T-cell (primary cell): ENCODE data around the gene DNTTIP2. TPM values are rescaled to one million over a fixed set of nuclear protein-coding genes. Genes with fewer than 3 reads are reported as not detected.
"Not testable (repeated sequence)": the region's sequence is repeated elsewhere in the genome, so short reads cannot be mapped to it uniquely, and the experiment has no call there.

ENCODE experiments used
- ATAC-seq, 4 experiments: fragments of 200-7000 bp in 3 of 4; fragments of 150-1000 bp in 1 of 4; cut with Tn5 transposase; replicated peaks in 1 of 4; 1 replicate in 3 of 4; 2 replicates in 1 of 4; pipeline ENCODE4 v1.10.0; 2021; ENCODE audit warnings: moderate library complexity in 3 of 4, mild to moderate bottlenecking in 2 of 4, moderate number of reproducible peaks in 1 of 4
- CTCF ChIA-PET, 2 donors: fragments of 300-600 bp; sonication (Branson Sonifier 250); formaldehyde crosslinking; loops; one replicate each; lab custom pipeline; 2022; ENCODE audit warnings: antibody characterized with exemption in 2 of 2; lab: Charles Lee
- POLR2A ChIA-PET, 2 donors: fragments of 300-600 bp; sonication (Branson Sonifier 250); formaldehyde crosslinking; loops; one replicate each; lab custom pipeline; 2022; ENCODE audit warnings: antibody characterized with exemption in 2 of 2; lab: Charles Lee
- DNase-seq, 35 experiments: peaks; one replicate each; pipeline versions ENCODE4 v3.0.0 to v3.0.0-alpha.2; 2013 to 2023
- H3K27ac ChIP-seq: one replicate; pipeline ENCODE4 v1.5.1; 2013; ENCODE audit warnings: low read length
- H3K27me3 ChIP-seq, 2 experiments: replicated peaks in 1 of 2; 1 replicate in 1 of 2; 2 replicates in 1 of 2; pipeline versions ENCODE4 v1.6.1 to v1.7.0; 2013; ENCODE audit warnings: low read length in 1 of 2, mixed read lengths in 1 of 2; ENCODE audit not compliant: control insufficient read depth in 2 of 2, insufficient read depth in 2 of 2; ENCODE audit errors: extremely low read depth in 1 of 2
- H3K36me3 ChIP-seq, 2 donors: 1 replicate in 1 of 2; 2 replicates in 1 of 2; pipeline versions ENCODE4 v1.6.1 to v1.7.0; 2013; ENCODE audit warnings: low read length in 1 of 2; ENCODE audit not compliant: control insufficient read depth in 2 of 2, insufficient read depth in 1 of 2; ENCODE audit errors: extremely low read depth in 1 of 2
- H3K4me1 ChIP-seq, 2 experiments: 1 replicate in 1 of 2; 2 replicates in 1 of 2; pipeline versions ENCODE4 v1.6.1 to v1.7.0; 2013; ENCODE audit warnings: low read length in 2 of 2, mixed read lengths in 1 of 2; ENCODE audit not compliant: insufficient read depth in 2 of 2, control insufficient read depth in 1 of 2; ENCODE audit errors: extremely low read depth in 1 of 2
- H3K4me3 ChIP-seq, 2 donors: 1 replicate in 1 of 2; 2 replicates in 1 of 2; pipeline versions ENCODE4 v1.5.1 to v1.7.0; 2013; ENCODE audit warnings: mild to moderate bottlenecking in 2 of 2, low read length in 1 of 2, moderate library complexity in 1 of 2; ENCODE audit not compliant: control insufficient read depth in 1 of 2; ENCODE audit errors: extremely low read depth in 1 of 2
- H3K9me3 ChIP-seq: 2 replicates; pipeline ENCODE4 v1.7.0; 2013
- H3K27ac Mint-ChIP-seq, 2 donors: one replicate each; pipeline ENCODE4 v1.8.0; 2020 to 2021; ENCODE audit warnings: mild to moderate bottlenecking in 2 of 2, mixed read lengths in 2 of 2
- H3K27me3 Mint-ChIP-seq, 2 donors: one replicate each; pipeline ENCODE4 v1.8.0; 2021 to 2022; ENCODE audit warnings: mixed read lengths in 2 of 2
- H3K36me3 Mint-ChIP-seq: one replicate; pipeline ENCODE4 v1.8.0; 2021; ENCODE audit warnings: mixed read lengths
- H3K4me1 Mint-ChIP-seq, 3 donors: one replicate each; pipeline ENCODE4 v1.8.0; 2020 to 2022; ENCODE audit warnings: mixed read lengths in 3 of 3, mild to moderate bottlenecking in 1 of 3
- H3K4me3 Mint-ChIP-seq, 3 donors: one replicate each; pipeline ENCODE4 v1.8.0; 2020 to 2022; ENCODE audit warnings: mild to moderate bottlenecking in 3 of 3, mixed read lengths in 3 of 3, moderate library complexity in 3 of 3
- H3K9me3 Mint-ChIP-seq, 3 donors: one replicate each; pipeline ENCODE4 v1.8.0; 2020 to 2022; ENCODE audit warnings: mixed read lengths in 3 of 3
- WGBS: methylation state at CpG from one replicate; pipeline ENCODE4 v1.1.5; 2013; ENCODE audit warnings: missing lambda C conversion rate; ENCODE audit not compliant: insufficient coverage; 5-methylcytosine and 5-hydroxymethylcytosine counted together
- total RNA-seq, 35 experiments: library from RNA in 6 of 35; stranded (reverse) in 6 of 35; fragments of 120-200 nt in 1 of 35; gene quantifications; one replicate each; pipeline versions ENCODE4 v1.2.1 to v1.2.4 and lab custom pipeline; 2013 to 2026

The DNTTIP2 gene
- total RNA-seq, 5 donors from 2014 or later (not counting 1 experiment from before 2014, with no cell fraction given), result 60.4 to 90.7 (median 69.8) TPM

DNA sequence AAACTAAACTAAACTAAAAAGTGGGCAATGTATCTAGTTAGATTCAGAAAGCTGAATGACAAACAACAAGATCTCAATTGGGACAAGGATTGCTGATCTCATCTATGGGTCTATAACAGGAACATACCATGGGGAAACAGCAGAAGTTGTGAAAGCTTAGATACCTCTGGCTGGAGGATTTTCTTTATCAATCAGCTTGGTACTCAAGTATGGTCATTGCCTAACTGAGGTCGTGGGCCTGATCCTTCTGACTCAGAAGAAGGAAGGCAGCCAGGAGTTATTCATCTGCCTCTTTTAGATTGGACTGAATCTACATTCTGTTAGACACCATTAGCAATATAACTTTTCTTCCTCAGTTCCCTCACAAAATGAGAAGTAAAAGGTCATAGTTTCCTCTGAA is 39.7 kb downstream of the DNTTIP2 start:
- ATAC-seq (no peak), DNase-seq (no peak)

DNA sequence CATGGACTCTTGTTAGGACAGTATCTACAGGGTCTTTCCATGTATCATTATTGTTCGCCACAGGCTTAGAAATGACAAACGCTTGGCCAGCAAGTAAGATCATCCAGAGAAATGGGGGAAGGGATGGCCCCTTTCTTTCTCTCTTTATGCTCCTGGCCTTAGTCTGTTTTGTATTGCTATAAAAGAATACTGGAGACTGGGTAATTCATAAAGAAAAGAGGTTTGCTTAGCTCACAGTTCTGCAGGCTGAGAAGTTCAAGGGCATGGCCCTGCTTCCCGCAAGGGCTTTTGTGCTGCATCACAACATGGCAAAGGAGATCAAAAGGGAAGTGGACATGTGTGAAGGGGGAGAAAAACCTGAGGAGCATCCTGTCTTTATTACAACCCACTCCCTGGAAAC is 41.0 kb downstream of the DNTTIP2 start:
- H3K4me3 ChIP-seq, result no peak overlapping the region
- DNase-seq (no peak), ATAC-seq (no peak)
- no peaks in the 10 kb centered on the region for H3K27me3 ChIP-seq
- H3K27me3 Mint-ChIP-seq, result peaks cover 0 to 5% of the 10 kb centered on the region in 2 donors
- ChIA-PET POLR2A (interaction anchor here in 1 of 2 donors (0.6 kb wide), 1 partner anchor 598 kb away, joined by 3 read pairs; no protein-coding TSS in a partner anchor), CTCF (no interaction called here)
- H3K9me3 Mint-ChIP-seq, result peaks cover 9 to 15% (median 9%) of the 10 kb centered on the region in 3 donors
- H3K27ac Mint-ChIP-seq, result no peak overlapping the region
- no peak overlapping the region for H3K27ac ChIP-seq
- no peaks in the 10 kb centered on the region for H3K4me1 ChIP-seq
- H3K9me3 ChIP-seq, result no peaks in the 10 kb centered on the region
- H3K4me1 Mint-ChIP-seq, result no peaks in the 10 kb centered on the region
- H3K36me3 Mint-ChIP-seq, result peaks cover 5% of the 10 kb centered on the region
- 100% methylated on average over 2 of the region's 3 CpGs for WGBS
- H3K36me3 ChIP-seq, result no peaks in the 10 kb centered on the region
- no peak overlapping the region for H3K4me3 Mint-ChIP-seq

More for the DNA sequence above, 39.7 kb downstream of the DNTTIP2 start:
- Histone ChIP-seq H3K27ac (no peak overlapping the region), H3K36me3 (no peaks in the 10 kb centered on the region), H3K27me3 (no peaks in the 10 kb centered on the region), H3K9me3 (no peaks in the 10 kb centered on the region), H3K4me3 (no peak overlapping the region), H3K4me1 (peaks cover 0 to 4% of the 10 kb centered on the region in 2 experiments)
- Mint-ChIP-seq H3K27ac (no peak overlapping the region), H3K4me3 (no peak overlapping the region), H3K27me3 (peaks cover 0 to 5% of the 10 kb centered on the region in 2 donors), H3K36me3 (peaks cover 4% of the 10 kb centered on the region), H3K4me1 (peaks cover 2% of the 10 kb centered on the region in 3 donors), H3K9me3 (peaks cover 1 to 6% (median 6%) of the 10 kb centered on the region in 3 donors)
- ChIA-PET POLR2A (no interaction called here), CTCF (interaction anchor here in 1 of 2 donors (0.6 kb wide), 1 partner anchor 71 kb away, joined by 3 read pairs; no protein-coding TSS in a partner anchor)
- 60% methylated on average over 1 of the region's 1 CpG for WGBS

DNA sequence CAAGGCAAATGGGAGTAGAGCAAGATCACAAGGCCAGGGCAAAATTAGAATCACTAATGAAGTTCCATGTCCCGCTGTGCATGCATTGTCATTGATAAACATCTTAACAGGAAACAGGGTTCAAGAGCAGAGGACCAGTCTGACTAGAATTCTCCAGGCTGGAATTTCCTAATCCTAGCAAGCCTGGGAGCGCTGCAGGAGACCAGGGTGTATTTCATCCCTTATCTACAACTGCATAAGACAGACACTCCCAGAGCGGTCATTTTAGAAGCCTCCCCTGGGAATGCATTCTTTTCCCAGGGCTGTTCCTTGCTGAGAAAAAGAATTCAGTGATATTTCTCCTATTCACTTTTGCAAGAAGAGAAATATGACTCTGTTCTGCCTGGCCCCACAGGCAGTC is 45.7 kb downstream of the DNTTIP2 start:
- H3K4me1 ChIP-seq, H3K36me3 ChIP-seq, H3K4me3 ChIP-seq, H3K4me1 Mint-ChIP-seq, H3K27me3 Mint-ChIP-seq, H3K27ac ChIP-seq, ATAC-seq, DNase-seq, POLR2A ChIA-PET, H3K27me3 ChIP-seq, CTCF ChIA-PET, H3K9me3 ChIP-seq, H3K4me3 Mint-ChIP-seq, H3K27ac Mint-ChIP-seq: not testable (repeated sequence)
- Mint-ChIP-seq H3K9me3 (peaks cover 9 to 19% (median 13%) of the 10 kb centered on the region in 3 donors), H3K36me3 (peaks cover 16% of the 10 kb centered on the region)
- 83% methylated on average over 1 of the region's 3 CpGs for WGBS

DNA sequence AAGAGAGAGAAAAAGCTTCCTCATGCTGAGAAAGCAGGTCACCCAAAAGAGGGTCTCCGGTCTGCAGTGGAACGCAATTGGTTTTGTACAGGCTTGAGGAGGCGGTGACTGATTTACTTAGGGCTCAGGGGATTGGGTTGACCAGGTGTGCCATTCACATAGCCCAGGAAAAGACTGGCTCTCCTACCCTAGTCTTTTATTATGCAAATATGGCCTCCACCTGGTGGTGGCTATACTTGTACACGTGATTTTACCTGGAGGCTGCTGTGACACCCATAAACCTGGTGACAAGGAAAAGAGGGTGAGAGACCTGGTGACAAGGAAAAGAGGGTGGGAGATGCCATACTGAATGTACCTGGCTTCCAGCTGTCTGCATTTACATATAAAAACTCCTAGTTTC is 49.9 kb downstream of the DNTTIP2 start:
- no CpG with 5 or more reads among the region's 4 CpGs for WGBS
- ATAC-seq, result no peak
- no peak overlapping the region for H3K4me3 Mint-ChIP-seq
- Histone ChIP-seq H3K4me3 (no peak overlapping the region), H3K36me3 (no peaks in the 10 kb centered on the region), H3K4me1 (no peaks in the 10 kb centered on the region), H3K27me3 (no peaks in the 10 kb centered on the region), H3K9me3 (no peaks in the 10 kb centered on the region), H3K27ac (no peak overlapping the region)
- POLR2A ChIA-PET, result no interaction called here
- no peaks in the 10 kb centered on the region for H3K4me1 Mint-ChIP-seq
- no peak for DNase-seq
- H3K36me3 Mint-ChIP-seq, result peaks cover 16% of the 10 kb centered on the region
- H3K9me3 Mint-ChIP-seq, result peaks cover under 1 to 10% (median 9%) of the 10 kb centered on the region in 3 donors
- CTCF ChIA-PET, result no interaction called here
- H3K27ac Mint-ChIP-seq, result no peak overlapping the region
- H3K27me3 Mint-ChIP-seq, result no peaks in the 10 kb centered on the region

GRCh38 chr1:93828367-93828755 is 50.6 kb downstream of the DNTTIP2 start:
- Histone ChIP-seq H3K4me1 (no peaks in the 10 kb centered on the region), H3K27ac (no peak overlapping the region), H3K4me3 (no peak overlapping the region), H3K9me3 (no peaks in the 10 kb centered on the region), H3K36me3 (no peaks in the 10 kb centered on the region), H3K27me3 (no peaks in the 10 kb centered on the region)
- Mint-ChIP-seq H3K4me1 (no peaks in the 10 kb centered on the region), H3K9me3 (peaks cover 0 to 7% (median 6%) of the 10 kb centered on the region in 3 donors), H3K36me3 (peaks cover 16% of the 10 kb centered on the region), H3K27ac (no peak overlapping the region), H3K4me3 (no peak overlapping the region), H3K27me3 (no peaks in the 10 kb centered on the region)
- 100% methylated on average over 1 of the region's 1 CpG for WGBS
- ATAC-seq, result no peak
- no peak for DNase-seq
- CTCF ChIA-PET, result no interaction called here
- POLR2A ChIA-PET, result no interaction called here

- H3K36me3 ChIP-seq, result no peaks in the 10 kb centered on the region
- peaks cover 0 to 3% (median 2%) of the 10 kb centered on the region in 3 donors for H3K9me3 Mint-ChIP-seq
- WGBS, result 100% methylated on average over 2 of the region's 3 CpGs
- no peak for ATAC-seq
- no peak overlapping the region for H3K4me3 ChIP-seq
- no peak for DNase-seq
- POLR2A ChIA-PET, result no interaction called here
- no peak overlapping the region for H3K4me3 Mint-ChIP-seq
- H3K4me1 ChIP-seq, result no peaks in the 10 kb centered on the region
- peaks cover 13% of the 10 kb centered on the region for H3K36me3 Mint-ChIP-seq
- H3K27me3 Mint-ChIP-seq, result no peaks in the 10 kb centered on the region
- H3K4me1 Mint-ChIP-seq, result no peaks in the 10 kb centered on the region
- no peak overlapping the region for H3K27ac ChIP-seq
- H3K27ac Mint-ChIP-seq, result no peak overlapping the region
- no peaks in the 10 kb centered on the region for H3K9me3 ChIP-seq
- CTCF ChIA-PET, result interaction anchor here in 1 of 2 donors (1.5 kb wide), 1 partner anchor 14 kb away, joined by 3 read pairs; no protein-coding TSS in a partner anchor
- no peaks in the 10 kb centered on the region for H3K27me3 ChIP-seq
Measured at GRCh38 chr1:93827633-93828366, 51.2 kb downstream of the DNTTIP2 start.
